Esophagus (tissue), 2 donors: ENCODE measurements around the gene PRR35. TPM values are rescaled to one million over a fixed set of nuclear protein-coding genes. Genes with fewer than 3 reads are reported as not detected.

ENCODE experiments used
- H3K27ac ChIP-seq, 2 donors: one replicate each; pipeline ENCODE4 v1.5.1; 2013; ENCODE audit warnings: low read depth in 2 of 2, mild to moderate bottlenecking in 2 of 2, inconsistent platforms in 1 of 2, low read length in 1 of 2, moderate library complexity in 1 of 2
- H3K27me3 ChIP-seq, 2 donors: one replicate each; pipeline ENCODE4 v1.6.1; 2013; ENCODE audit warnings: low read length in 2 of 2, control low read depth in 1 of 2, mild to moderate bottlenecking in 1 of 2; ENCODE audit not compliant: insufficient read depth in 2 of 2, control insufficient read depth in 1 of 2
- H3K36me3 ChIP-seq, 2 donors: one replicate each; pipeline ENCODE4 v1.6.1; 2013; ENCODE audit warnings: low read length in 1 of 2; ENCODE audit not compliant: control insufficient read depth in 2 of 2, insufficient read depth in 2 of 2
- H3K4me1 ChIP-seq, 2 donors: one replicate each; pipeline ENCODE4 v1.6.1; 2013; ENCODE audit warnings: low read length in 1 of 2; ENCODE audit not compliant: control insufficient read depth in 2 of 2, insufficient read depth in 2 of 2
- H3K4me3 ChIP-seq, 2 donors: one replicate each; pipeline ENCODE4 v1.5.1; 2013; ENCODE audit warnings: low read length in 2 of 2, mild to moderate bottlenecking in 2 of 2, low read depth in 1 of 2, moderate library complexity in 1 of 2
- H3K9me3 ChIP-seq, 2 donors: one replicate each; pipeline ENCODE4 v1.6.1; 2013; ENCODE audit warnings: mild to moderate bottlenecking in 2 of 2, low read depth in 1 of 2, low read length in 1 of 2, moderate library complexity in 1 of 2; ENCODE audit not compliant: control insufficient read depth in 2 of 2, insufficient read depth in 1 of 2
- WGBS, 2 donors: extraction: QIAGEN DNeasy Blood & Tissue Kit; methylation state at CpG; one replicate each; pipeline ENCODE4 v1.1.7; 2013; 5-methylcytosine and 5-hydroxymethylcytosine counted together
- polyA plus RNA-seq, 2 donors: library from polyadenylated mRNA; stranded (reverse); fragments of 200-250 nt; gene quantifications; one replicate each; pipeline ENCODE4 v1.2.3, GENCODE V29; 2013
- donor health status: healthy with polysubstance abuse.
- donor health status: Bipolar disorder and iron deficiency.

The PRR35 gene
- polyA plus RNA-seq, 2 donors, result 0.01 to 0.24 TPM

- 2% methylated on average over 39 to 87 of the region's 87 CpGs for WGBS, 2 donors
Observed at GRCh38 chr16:569445-570254, 9.5 kb downstream of the PRR35 start, which contains the start of gene PIGQ. Gene PIGQ (plus strand): TSS chr16:569968. CDS start chr16:574075, 4,107 bp downstream.

GRCh38 chr16:572865-573650 is 12.9 kb downstream of the PRR35 start:
- H3K4me1 ChIP-seq, result peaks cover 5 to 16% of the 10 kb centered on the region in 2 donors
- no peaks in the 10 kb centered on the region for H3K27me3 ChIP-seq
- no peaks in the 10 kb centered on the region for H3K9me3 ChIP-seq
- H3K27ac ChIP-seq, result no peak overlapping the region
- peaks cover 0 to 25% of the 10 kb centered on the region in 2 donors for H3K36me3 ChIP-seq
- H3K4me3 ChIP-seq, result no peak overlapping the region
- WGBS, 2 donors, result 82 to 88% methylated on average over 25 to 27 of the region's 27 CpGs

More at GRCh38 chr16:569445-570254, 9.5 kb downstream of the PRR35 start, which contains the start of gene PIGQ:
- Histone ChIP-seq H3K4me3 (peak within 1 kb of the TSS; percentile 81 to 84), H3K36me3 (peaks cover 0 to 11% of the 10 kb centered on the region in 2 donors), H3K27me3 (no peaks in the 10 kb centered on the region), H3K9me3 (peaks cover 0 to 2% of the 10 kb centered on the region in 2 donors), H3K4me1 (peaks cover 8 to 35% of the 10 kb centered on the region in 2 donors), H3K27ac (peak within 1 kb of the TSS; percentile 34 to 36)

GRCh38 chr16:574021-574760 is 14.0 kb downstream of the PRR35 start:
- Histone ChIP-seq H3K9me3 (no peaks in the 10 kb centered on the region), H3K27me3 (no peaks in the 10 kb centered on the region), H3K27ac (no peak overlapping the region), H3K36me3 (peaks cover 0 to 25% of the 10 kb centered on the region in 2 donors), H3K4me3 (no peak overlapping the region), H3K4me1 (peaks cover 0 to 10% of the 10 kb centered on the region in 2 donors)
- WGBS, 2 donors, result 94 to 95% methylated on average over 42 to 46 of the region's 46 CpGs

GRCh38 chr16:575354-576196 is 15.4 kb downstream of the PRR35 start:
- Histone ChIP-seq H3K4me1 (peaks cover 0 to 8% of the 10 kb centered on the region in 2 donors), H3K27ac (no peak overlapping the region), H3K27me3 (no peaks in the 10 kb centered on the region), H3K36me3 (peaks cover 0 to 25% of the 10 kb centered on the region in 2 donors), H3K9me3 (no peaks in the 10 kb centered on the region), H3K4me3 (no peak overlapping the region)
- 87 to 91% methylated on average over 36 of the region's 36 CpGs for WGBS, 2 donors

GRCh38 chr16:576197-576822 is 16.1 kb downstream of the PRR35 start:
- H3K27ac ChIP-seq, result no peak overlapping the region
- H3K4me1 ChIP-seq, result peaks cover 0 to 3% of the 10 kb centered on the region in 2 donors
- no peaks in the 10 kb centered on the region for H3K9me3 ChIP-seq
- no peak overlapping the region for H3K4me3 ChIP-seq
- no peaks in the 10 kb centered on the region for H3K27me3 ChIP-seq
- peaks cover 0 to 25% of the 10 kb centered on the region in 2 donors for H3K36me3 ChIP-seq
- 78 to 82% methylated on average over 20 to 21 of the region's 21 CpGs for WGBS, 2 donors

GRCh38 chr16:576823-577201 is 16.6 kb downstream of the PRR35 start:
- H3K9me3 ChIP-seq, result no peaks in the 10 kb centered on the region
- peaks cover 0 to 3% of the 10 kb centered on the region in 2 donors for H3K4me1 ChIP-seq
- no peaks in the 10 kb centered on the region for H3K27me3 ChIP-seq
- WGBS, 2 donors, result 60 to 69% methylated on average over 8 of the region's 8 CpGs
- H3K27ac ChIP-seq, result no peak overlapping the region
- peaks cover 0 to 25% of the 10 kb centered on the region in 2 donors for H3K36me3 ChIP-seq
- H3K4me3 ChIP-seq, result no peak overlapping the region

GRCh38 chr16:577796-578195 is 17.6 kb downstream of the PRR35 start:
- peaks cover 0 to 22% of the 10 kb centered on the region in 2 donors for H3K36me3 ChIP-seq
- H3K27me3 ChIP-seq, result no peaks in the 10 kb centered on the region
- H3K9me3 ChIP-seq, result no peaks in the 10 kb centered on the region
- no peak overlapping the region for H3K4me3 ChIP-seq
- WGBS, 2 donors, result 91 to 95% methylated on average over 13 of the region's 13 CpGs
- no peak overlapping the region for H3K27ac ChIP-seq
- peaks cover 0 to 3% of the 10 kb centered on the region in 2 donors for H3K4me1 ChIP-seq

- WGBS, 2 donors, result 86 to 87% methylated on average over 24 of the region's 24 CpGs
- no peak overlapping the region for H3K27ac ChIP-seq
- no peaks in the 10 kb centered on the region for H3K27me3 ChIP-seq
- H3K4me1 ChIP-seq, result peaks cover 0 to 3% of the 10 kb centered on the region in 2 donors
- H3K36me3 ChIP-seq, result peaks cover 0 to 22% of the 10 kb centered on the region in 2 donors
- H3K4me3 ChIP-seq, result no peak overlapping the region
- no peaks in the 10 kb centered on the region for H3K9me3 ChIP-seq
Observed at GRCh38 chr16:578232-578869, 18.2 kb downstream of the PRR35 start.
